Measurements from ENCODE around the gene LRP5.

The LRP5 gene

GRCh38 chr11:68312117-68312779, at the start of gene LRP5:
TSS of gene LRP5 (plus strand) at chr11:68312591. CDS start at chr11:68312715, 124 bp downstream.
- DNase-seq (ENCODE audit: low read depth) = no peak

- DNase-seq (ENCODE audit: low read depth) = no peak
Observed at GRCh38 chr11:68263444-68264035, 48.9 kb upstream of the LRP5 start.

GRCh38 chr11:68264244-68264643, 48.1 kb upstream of the LRP5 start:
- DNase-seq (ENCODE audit: low read depth) = no peak

GRCh38 chr11:68264741-68265540, 47.5 kb upstream of the LRP5 start:
- DNase-seq (ENCODE audit: low read depth) = no peak

- no peak for DNase-seq (ENCODE audit: low read depth)
Observed at GRCh38 chr11:68266121-68266891, 46.1 kb upstream of the LRP5 start.

- no peak for DNase-seq (ENCODE audit: low read depth)
Observed at GRCh38 chr11:68266936-68267880, 45.2 kb upstream of the LRP5 start.

GRCh38 chr11:68267881-68268240, 44.5 kb upstream of the LRP5 start:
- DNase-seq (ENCODE audit: low read depth) = no peak

GRCh38 chr11:68269414-68270081, 42.8 kb upstream of the LRP5 start:
- no peak for DNase-seq (ENCODE audit: low read depth)

GRCh38 chr11:68270196-68271022, 42.0 kb upstream of the LRP5 start:
- no peak for DNase-seq (ENCODE audit: low read depth)

- peak; percentile 16 for DNase-seq (ENCODE audit: low read depth)
Observed at GRCh38 chr11:68271023-68271780, 41.2 kb upstream of the LRP5 start.

- DNase-seq (ENCODE audit: low read depth) = peak; percentile 92
Observed at GRCh38 chr11:68271781-68272608, 40.4 kb upstream of the LRP5 start, which contains the start of gene C11orf24. TSS of gene C11orf24 (minus strand) at chr11:68271973. CDS start at chr11:68263767, 8,206 bp downstream.

- no peak for DNase-seq (ENCODE audit: low read depth)
Observed at GRCh38 chr11:68273026-68273738, 39.2 kb upstream of the LRP5 start.

GRCh38 chr11:68274306-68274705, 38.1 kb upstream of the LRP5 start:
- DNase-seq (ENCODE audit: low read depth) = no peak

- no peak for DNase-seq (ENCODE audit: low read depth)
Observed at GRCh38 chr11:68275721-68276507, 36.5 kb upstream of the LRP5 start.

GRCh38 chr11:68276861-68277260, 35.5 kb upstream of the LRP5 start:
- no peak for DNase-seq (ENCODE audit: low read depth)

- DNase-seq (ENCODE audit: low read depth) = no peak
Observed at GRCh38 chr11:68279676-68280075, 32.7 kb upstream of the LRP5 start.
